H9 (cell line): ENCODE data around the gene MSH6. TPM values are rescaled to one million over a fixed set of nuclear protein-coding genes. Genes with fewer than 3 reads are reported as not detected.

Experiments used
- DNase-seq: peaks from one replicate; pipeline ENCODE4 v3.0.0-alpha.2; 2017
- H2AFZ ChIP-seq: one replicate; pipeline ENCODE4 v1.6.1; 2013; ENCODE audit warnings: mild to moderate bottlenecking, low read length, control low read depth, moderate library complexity
- H2AK5ac ChIP-seq: 2 replicates; pipeline ENCODE4 v1.6.1; 2013; ENCODE audit warnings: low read length, control low read depth, mixed read lengths; ENCODE audit not compliant: insufficient read length
- H2BK120ac ChIP-seq: one replicate; pipeline ENCODE4 v1.6.1; 2013; ENCODE audit warnings: low read depth, mild to moderate bottlenecking, low read length, control low read depth, inconsistent platforms; ENCODE audit not compliant: poor library complexity, severe bottlenecking
- H2BK12ac ChIP-seq: 2 replicates; pipeline ENCODE4 v1.6.1; 2013; ENCODE audit warnings: low read length, control low read depth, mixed read lengths, low read depth; ENCODE audit not compliant: insufficient read length
- H2BK15ac ChIP-seq: 2 replicates; pipeline ENCODE4 v1.6.1; 2013; ENCODE audit warnings: low read depth, low read length, control low read depth
- H2BK20ac ChIP-seq: one replicate; pipeline ENCODE4 v1.6.1; 2013; ENCODE audit warnings: low read depth, mild to moderate bottlenecking, low read length, control low read depth, inconsistent platforms; ENCODE audit not compliant: poor library complexity, severe bottlenecking
- H2BK5ac ChIP-seq: 2 replicates; pipeline ENCODE4 v1.6.1; 2013; ENCODE audit warnings: low read length, control low read depth, mixed read lengths; ENCODE audit not compliant: insufficient read length
- H3K14ac ChIP-seq: 2 replicates; pipeline ENCODE4 v1.6.1; 2013; ENCODE audit warnings: low read length, control low read depth; ENCODE audit not compliant: insufficient read depth
- H3K18ac ChIP-seq: 2 replicates; pipeline ENCODE4 v1.6.1; 2013; ENCODE audit warnings: low read depth, mild to moderate bottlenecking, mixed read lengths, low read length, control low read depth; ENCODE audit not compliant: insufficient read length
- H3K23ac ChIP-seq: 2 replicates; pipeline ENCODE4 v1.6.1; 2013; ENCODE audit warnings: low read length, control low read depth, mixed read lengths, low read depth; ENCODE audit not compliant: insufficient read length
- H3K23me2 ChIP-seq: 2 replicates; pipeline ENCODE4 v1.6.1; 2013; ENCODE audit warnings: low read depth, mild to moderate bottlenecking, mixed read lengths, low read length, control low read depth; ENCODE audit not compliant: insufficient read length, poor library complexity, severe bottlenecking
- H3K27ac ChIP-seq: 2 replicates; pipeline ENCODE4 v1.5.1; 2013; ENCODE audit warnings: low read length, control low read depth, mixed read lengths, low read depth; ENCODE audit not compliant: insufficient read length
- H3K27me3 ChIP-seq: 2 replicates; pipeline ENCODE4 v1.6.1; 2013; ENCODE audit warnings: low read length, control low read depth, inconsistent platforms; ENCODE audit not compliant: insufficient read depth
- H3K4ac ChIP-seq: 2 replicates; pipeline ENCODE4 v1.6.1; 2013; ENCODE audit warnings: low read depth, mild to moderate bottlenecking, control low read depth, inconsistent platforms, low read length, moderate library complexity
- H3K4me1 ChIP-seq: 2 replicates; pipeline ENCODE4 v1.6.1; 2013; ENCODE audit warnings: low read length, control low read depth, inconsistent platforms; ENCODE audit not compliant: insufficient read depth
- H3K4me2 ChIP-seq: 2 replicates; pipeline ENCODE4 v1.6.1; 2013; ENCODE audit warnings: low read length, control low read depth, mixed read lengths; ENCODE audit not compliant: insufficient read length, insufficient read depth
- H3K56ac ChIP-seq: 2 replicates; pipeline ENCODE4 v1.6.1; 2013; ENCODE audit warnings: low read depth, mild to moderate bottlenecking, mixed read lengths, low read length, control low read depth; ENCODE audit not compliant: insufficient read length
- H3K79me1 ChIP-seq: 2 replicates; pipeline ENCODE4 v1.6.1; 2013; ENCODE audit warnings: low read depth, mild to moderate bottlenecking, moderate library complexity, low read length, control low read depth, inconsistent platforms; ENCODE audit not compliant: insufficient read depth, poor library complexity, severe bottlenecking
- H3K79me2 ChIP-seq: 2 replicates; pipeline ENCODE4 v1.6.1; 2013; ENCODE audit warnings: low read length, control low read depth, inconsistent platforms; ENCODE audit not compliant: insufficient read depth
- H3K9ac ChIP-seq: 2 replicates; pipeline ENCODE4 v1.6.1; 2013; ENCODE audit warnings: low read length, control low read depth, mixed read lengths; ENCODE audit not compliant: insufficient read length; ENCODE audit errors: extremely low read depth
- H3K9me3 ChIP-seq: one replicate; pipeline ENCODE4 v1.6.1; 2013; ENCODE audit warnings: low read depth, low read length, inconsistent platforms; ENCODE audit not compliant: control insufficient read depth
- H3T11ph ChIP-seq: one replicate; pipeline ENCODE4 v1.6.1; 2013; ENCODE audit warnings: mild to moderate bottlenecking, low read length, control low read depth, inconsistent platforms
- H4K20me1 ChIP-seq: one replicate; pipeline ENCODE4 v1.6.1; 2013; ENCODE audit not compliant: control insufficient read depth, insufficient read length, insufficient read depth
- H4K5ac ChIP-seq: 2 replicates; pipeline ENCODE4 v1.6.1; 2013; ENCODE audit warnings: low read depth, mild to moderate bottlenecking, mixed read lengths, low read length, control low read depth; ENCODE audit not compliant: insufficient read length
- H4K8ac ChIP-seq: replicated peaks from 2 replicates; pipeline ENCODE4 v1.6.1; 2013; ENCODE audit warnings: low read length, control low read depth, mixed read lengths, low read depth; ENCODE audit not compliant: insufficient read length
- H4K91ac ChIP-seq: 2 replicates; pipeline ENCODE4 v1.6.1; 2013; ENCODE audit warnings: low read depth, mild to moderate bottlenecking, moderate library complexity, mixed read lengths, low read length, control low read depth; ENCODE audit not compliant: insufficient read length
- H3K27ac Mint-ChIP-seq, 3 experiments: 2 replicates in 2 of 3; 3 replicates in 1 of 3; pipeline ENCODE4 v1.8.0; 2020 to 2021; ENCODE audit warnings: mixed read lengths in 3 of 3, mild to moderate bottlenecking in 1 of 3, moderate library complexity in 1 of 3
- H3K27me3 Mint-ChIP-seq: 2 replicates; pipeline ENCODE4 v1.8.0; 2021; ENCODE audit warnings: low read depth, mild to moderate bottlenecking, moderate library complexity, mixed read lengths
- H3K36me3 Mint-ChIP-seq, 3 experiments: 2 replicates in 2 of 3; 3 replicates in 1 of 3; pipeline ENCODE4 v1.8.0; 2020 to 2021; ENCODE audit warnings: low read depth in 3 of 3, mixed read lengths in 3 of 3; ENCODE audit not compliant: insufficient read depth in 1 of 3
- H3K4me1 Mint-ChIP-seq, 2 experiments: 2 replicates each; pipeline ENCODE4 v1.8.0; 2020; ENCODE audit warnings: mixed read lengths in 2 of 2
- H3K4me3 Mint-ChIP-seq, 2 experiments: 2 replicates in 1 of 2; 3 replicates in 1 of 2; pipeline ENCODE4 v1.8.0; 2020 to 2021; ENCODE audit warnings: mild to moderate bottlenecking in 2 of 2, mixed read lengths in 2 of 2, moderate library complexity in 1 of 2
- H3K9me3 Mint-ChIP-seq, 2 experiments: 2 replicates in 1 of 2; 3 replicates in 1 of 2; pipeline ENCODE4 v1.8.0; 2020; ENCODE audit warnings: mild to moderate bottlenecking in 2 of 2, mixed read lengths in 2 of 2, moderate library complexity in 1 of 2
- CTCF ChIP-seq: fragments of 200-600 bp; sonication (generic); conservative IDR thresholded peaks from 3 replicates; pipeline ENCODE4 v1.8.0; 2021; ENCODE audit warnings: antibody characterized with exemption, mild to moderate bottlenecking
- WGBS: extraction: QIAGEN DNeasy Blood & Tissue Kit; methylation state at CpG from one replicate; pipeline ENCODE4 v1.1.7; 2013; ENCODE audit warnings: missing lambda C conversion rate, low lambda C conversion rate, mixed read lengths; ENCODE audit not compliant: insufficient read length; ENCODE audit errors: extremely low coverage; 5-methylcytosine and 5-hydroxymethylcytosine counted together
- total RNA-seq: library from RNA; stranded (reverse); gene quantifications from 2 replicates; pipeline ENCODE4 v1.2.1, GENCODE V29; 2021

Gene MSH6
- total RNA-seq, 1 experiment from 2014 or later: 303 TPM

GRCh38 chr2:47778698-47779425 is 4.1 kb upstream of the MSH6 start:
- H2BK12ac ChIP-seq: no peak overlapping the region
- H3K18ac ChIP-seq: no peak overlapping the region
- H3K9ac ChIP-seq: no peak overlapping the region
- Mint-ChIP-seq H3K9me3 (no peaks in the 10 kb centered on the region), H3K27me3 (no peaks in the 10 kb centered on the region), H3K4me1 (peaks cover 28 to 29% of the 10 kb centered on the region in 2 experiments), H3K27ac (peak overlapping the region in 1 of 3 experiments; percentile 68; a peak in 1 of 7 replicates), H3K4me3 (no peak overlapping the region), H3K36me3 (no peaks in the 10 kb centered on the region)
- no peaks in the 10 kb centered on the region for H3K27me3 ChIP-seq
- H3K4ac ChIP-seq: no peak overlapping the region
- H3K56ac ChIP-seq: no peak overlapping the region
- H3K14ac ChIP-seq: no peak overlapping the region
- TF ChIP-seq CTCF: no peak
- no peaks in the 10 kb centered on the region for H3K23me2 ChIP-seq
- no peaks in the 10 kb centered on the region for H3K79me1 ChIP-seq
- WGBS: no CpG with 5 or more reads among the region's 8 CpGs
- no peak overlapping the region for H4K5ac ChIP-seq
- no peak overlapping the region for H2BK120ac ChIP-seq
- no peaks in the 10 kb centered on the region for H4K20me1 ChIP-seq
- no peak overlapping the region for H3T11ph ChIP-seq
- H2BK20ac ChIP-seq: no peak overlapping the region
- no peak overlapping the region for H3K27ac ChIP-seq
- no peak overlapping the region for H2AFZ ChIP-seq
- H3K9me3 ChIP-seq: no peaks in the 10 kb centered on the region
- no peak overlapping the region for H3K4me2 ChIP-seq
- DNase-seq: no peak
- H2BK5ac ChIP-seq: no peak overlapping the region
- no peak overlapping the region for H2BK15ac ChIP-seq
- no peak overlapping the region for H4K8ac ChIP-seq
- H2AK5ac ChIP-seq: no peak overlapping the region
- H4K91ac ChIP-seq: no peak overlapping the region
- peaks cover 5% of the 10 kb centered on the region; the same call in 1 of the 2 replicates for H3K4me1 ChIP-seq
- H3K23ac ChIP-seq: no peak overlapping the region
- no peaks in the 10 kb centered on the region for H3K79me2 ChIP-seq
